ENCODE measurements around the gene LAMC1.

LAMC1 gene

DNA sequence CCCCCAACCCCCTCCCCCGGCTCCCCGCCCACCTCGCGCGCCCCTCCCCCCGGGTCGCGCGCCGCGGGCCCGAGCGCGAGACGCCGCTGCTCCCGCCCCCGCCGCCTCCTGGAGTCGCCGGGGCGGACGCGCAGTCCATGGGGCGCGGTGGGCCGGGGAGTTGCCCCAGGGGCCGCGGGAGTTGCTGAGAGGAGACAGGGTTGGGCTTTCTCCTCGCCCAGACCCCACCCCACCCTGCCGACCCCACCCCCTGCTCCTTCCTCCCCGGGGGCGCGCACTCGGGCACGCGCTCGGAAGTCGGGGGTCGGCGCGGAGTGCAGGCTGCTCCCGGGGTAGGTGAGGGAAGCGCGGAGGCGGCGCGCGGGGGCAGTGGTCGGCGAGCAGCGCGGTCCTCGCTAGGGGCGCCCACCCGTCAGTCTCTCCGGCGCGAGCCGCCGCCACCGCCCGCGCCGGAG lies at the start of gene LAMC1:
Gene LAMC1 (plus strand): TSS at position 275 of the 455 bp plus-strand sequence. CDS start 297 bp downstream, outside the sequence.
- peak; percentile 48 for DNase-seq

- no peak for DNase-seq
These were observed 48.6 kb upstream of the LAMC1 start for GRCh38 chr1:182974506-182975191.

DNA sequence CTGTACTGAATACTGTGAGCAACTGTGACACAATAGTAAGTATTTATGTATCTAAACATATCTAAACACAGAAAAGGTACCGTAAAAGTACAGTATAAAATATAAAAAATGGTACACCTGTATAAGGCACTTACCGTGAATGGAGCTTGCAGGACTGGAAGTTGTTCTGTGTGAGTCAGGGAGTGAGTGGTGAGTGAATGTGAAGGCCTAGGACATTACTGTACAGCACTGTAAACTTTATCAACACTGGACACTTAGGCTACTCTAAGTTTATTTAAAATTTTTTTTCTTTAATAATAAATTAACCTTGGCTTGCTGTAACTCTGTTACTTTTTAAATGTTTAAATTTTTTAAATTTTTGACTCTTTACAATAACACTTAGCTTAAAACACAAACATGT lies 45.7 kb upstream of the LAMC1 start:
- DNase-seq = no peak

DNA sequence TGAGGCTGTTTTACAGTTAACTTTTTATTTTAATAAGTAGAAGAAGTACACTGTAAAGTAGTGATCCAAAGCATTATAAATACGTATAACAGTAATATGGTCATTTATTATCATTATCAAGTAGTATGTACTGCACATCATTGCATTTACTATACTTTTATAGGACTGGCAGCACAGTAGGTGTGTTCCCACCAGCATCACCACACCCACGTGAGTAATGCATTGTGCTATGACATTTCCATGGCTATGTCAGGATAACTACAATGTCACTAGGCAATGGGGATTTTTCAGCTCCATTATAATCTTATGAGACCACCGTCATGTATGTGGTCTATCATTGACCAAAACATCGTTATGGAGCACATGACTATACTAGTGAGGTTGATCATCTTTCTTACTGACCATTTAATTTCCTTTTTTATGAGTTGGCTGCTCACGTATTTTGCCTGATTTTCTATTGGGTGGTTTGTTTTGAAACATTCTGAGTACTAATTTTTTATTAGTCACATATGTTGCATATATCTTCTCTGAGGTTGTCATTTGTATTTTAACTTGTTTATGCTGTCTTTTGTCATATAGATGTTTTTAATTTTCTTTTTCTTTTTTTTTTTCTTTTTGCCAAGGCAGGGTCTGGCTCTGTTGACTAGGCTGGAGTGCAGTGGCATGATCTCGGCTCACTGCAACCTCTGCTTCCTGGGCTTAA lies 44.9 kb upstream of the LAMC1 start:
- DNase-seq = no peak

- DNase-seq = no peak
These were observed 39.1 kb upstream of the LAMC1 start for GRCh38 chr1:182984138-182984537.

DNA sequence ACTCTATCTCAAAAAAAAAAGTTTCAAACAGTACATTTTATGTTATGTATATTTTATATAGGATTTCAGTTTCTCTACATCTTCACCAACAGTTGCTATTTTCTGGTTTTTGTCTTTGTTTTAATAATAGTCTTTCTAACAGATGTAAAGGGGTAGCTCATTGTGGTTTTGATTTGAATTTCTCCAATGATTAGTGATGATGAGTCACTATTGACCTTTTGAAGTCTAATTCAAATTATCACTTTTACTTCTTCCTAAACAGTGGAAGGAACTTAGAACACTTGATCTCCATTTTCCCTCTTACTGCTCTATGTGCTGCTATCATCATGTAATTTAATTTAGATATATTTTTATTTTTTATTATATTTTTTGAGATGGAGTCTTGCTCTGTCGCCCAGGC lies 38.6 kb upstream of the LAMC1 start:
- no peak for DNase-seq

GRCh38 chr1:182985876-182986275 lies 37.3 kb upstream of the LAMC1 start:
- no peak for DNase-seq

DNA sequence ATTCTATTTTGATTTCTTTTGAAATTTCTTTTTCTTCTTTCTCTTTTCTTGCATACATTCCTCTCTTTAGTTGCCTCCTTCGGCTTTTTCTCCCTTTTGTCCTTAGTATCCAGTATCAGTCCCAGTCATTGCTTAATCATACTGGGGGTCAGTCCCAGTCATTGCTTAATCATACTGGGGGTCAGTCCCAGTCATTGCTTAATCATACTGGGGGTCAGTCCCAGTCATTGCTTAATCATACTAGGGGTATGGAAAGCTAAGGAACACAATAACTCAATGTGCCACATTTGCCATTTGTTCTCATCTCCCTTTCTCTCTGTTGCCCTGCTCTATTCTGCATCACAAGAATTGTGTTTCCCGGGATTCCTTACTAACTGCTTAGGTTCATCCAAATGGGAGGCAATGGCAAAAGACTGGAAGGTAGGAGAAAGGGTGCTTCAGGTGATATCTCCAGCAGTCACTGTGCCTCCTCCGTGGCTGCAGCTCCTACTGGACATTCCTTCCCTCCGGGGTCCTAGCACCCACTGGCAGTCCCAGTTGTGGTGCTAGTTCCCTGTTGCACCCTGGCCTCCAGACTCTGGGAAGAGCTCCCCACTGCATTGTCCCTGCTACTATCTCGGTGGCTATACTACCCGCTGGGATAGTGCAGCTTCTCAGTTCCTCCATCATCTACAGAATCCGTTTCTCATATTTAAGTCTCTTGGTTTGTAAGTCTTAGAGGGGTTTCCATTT lies 32.6 kb upstream of the LAMC1 start:
- no peak for DNase-seq

DNA sequence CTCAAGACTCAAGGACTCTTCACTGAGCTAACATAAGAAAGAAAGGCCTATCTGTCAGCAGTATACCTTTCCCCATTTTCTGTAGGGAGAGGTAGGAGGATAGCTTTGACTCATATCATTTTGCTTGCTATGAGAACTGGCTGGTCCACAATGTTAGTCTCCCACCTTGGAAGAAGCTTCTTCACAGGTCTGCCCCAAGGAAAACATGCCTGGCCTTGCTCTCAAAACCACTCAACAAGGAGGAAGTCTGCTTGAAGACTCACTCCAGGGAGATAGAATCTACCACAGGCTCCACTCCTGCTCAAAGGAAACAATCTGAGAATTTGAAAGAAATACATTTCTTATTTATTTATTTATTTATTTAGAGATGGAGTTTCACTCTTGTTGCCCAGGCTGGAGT lies 29.5 kb upstream of the LAMC1 start:
- no peak for DNase-seq

DNA sequence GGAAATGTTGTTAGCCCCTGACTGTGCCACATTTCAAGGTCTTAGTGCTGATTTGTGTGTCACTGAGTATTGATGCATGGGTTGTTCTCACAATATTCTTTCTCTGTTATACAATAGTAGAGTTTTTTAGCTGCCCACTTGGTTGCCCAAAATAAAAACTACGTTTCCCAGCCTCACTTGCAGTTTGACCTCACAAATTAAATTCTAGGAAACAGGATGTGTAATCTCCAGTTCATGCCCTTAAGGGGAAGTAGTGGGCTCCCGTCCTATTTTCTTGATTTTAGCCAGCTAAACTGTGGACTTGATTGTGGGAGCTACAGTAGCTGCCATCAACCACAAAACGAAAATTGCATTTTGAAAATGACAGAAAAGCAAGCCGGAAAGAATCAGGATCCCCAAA lies 27.3 kb upstream of the LAMC1 start:
- DNase-seq = no peak

DNA sequence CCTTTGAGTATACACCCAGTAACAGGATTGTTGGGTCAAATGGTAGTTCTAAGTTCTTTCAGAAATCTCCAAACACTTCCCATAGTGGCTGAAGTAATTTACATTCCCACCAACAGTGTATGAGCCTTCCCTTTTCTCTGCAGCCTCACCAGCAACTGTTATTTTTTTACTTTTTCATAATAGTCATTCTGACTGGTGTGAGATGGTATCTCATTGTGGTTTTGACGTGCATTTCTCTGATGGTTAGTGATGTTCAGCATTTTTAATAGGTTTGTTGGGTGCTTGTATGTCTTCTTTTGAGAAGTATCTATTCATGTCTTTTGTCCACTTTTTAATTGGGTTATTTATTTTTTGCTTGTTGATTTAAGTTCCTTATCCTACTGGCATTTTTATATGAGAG lies 26.4 kb upstream of the LAMC1 start:
- DNase-seq = no peak

DNA sequence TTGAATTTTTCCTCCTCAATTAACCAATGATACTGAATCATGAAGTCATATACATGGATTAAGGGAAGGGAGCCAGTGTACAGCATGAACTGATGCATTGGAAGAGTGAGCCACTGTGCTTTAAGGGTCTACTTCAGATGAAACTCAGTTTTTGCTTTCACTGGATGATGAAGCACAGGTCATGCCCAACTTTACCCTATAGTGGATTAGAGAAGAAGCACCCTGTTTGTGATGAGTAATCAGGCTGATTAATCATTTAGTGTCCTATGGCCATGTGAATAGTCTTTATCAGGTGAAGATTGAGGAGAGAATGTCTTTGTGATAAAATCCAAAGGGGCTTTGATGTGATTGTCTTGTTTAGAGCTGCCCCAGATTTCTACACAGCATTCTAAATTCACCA lies 24.7 kb upstream of the LAMC1 start:
- DNase-seq = no peak

DNA sequence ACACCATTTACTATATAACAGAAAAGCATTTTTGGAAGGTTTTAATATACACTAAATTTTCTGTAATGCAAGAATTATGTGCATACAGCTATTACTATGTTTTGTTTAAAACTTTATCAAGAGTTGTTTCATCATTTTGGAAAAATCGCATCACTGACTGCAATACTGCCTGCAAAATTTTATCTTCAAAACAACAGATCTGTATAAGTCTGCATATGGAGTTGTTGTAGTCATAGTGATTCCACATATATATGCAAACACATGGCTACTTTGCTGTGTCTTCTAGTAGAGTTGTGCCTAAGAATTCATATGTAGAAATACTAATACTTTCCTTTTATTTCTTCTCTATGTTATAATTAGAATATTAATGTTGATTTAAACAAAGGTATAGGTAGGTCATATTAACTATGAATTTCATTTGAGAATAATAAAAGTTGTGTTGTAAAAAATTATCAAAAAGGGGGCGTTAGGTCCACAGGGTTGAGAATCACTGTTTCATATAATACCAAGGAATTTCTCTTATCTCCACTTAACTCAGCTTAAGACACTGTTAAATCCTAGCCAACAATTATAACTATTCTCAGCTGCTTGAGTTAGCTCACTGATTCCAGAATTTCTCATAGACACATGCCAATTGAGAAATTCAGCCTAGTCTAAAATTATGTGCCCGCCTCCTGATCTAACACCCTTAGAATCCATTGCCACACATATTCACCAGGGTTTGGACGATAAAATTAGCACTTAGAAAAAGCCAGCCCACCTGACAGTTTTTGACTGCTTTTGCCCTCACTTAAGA lies 22.9 kb upstream of the LAMC1 start:
- DNase-seq = no peak

DNA sequence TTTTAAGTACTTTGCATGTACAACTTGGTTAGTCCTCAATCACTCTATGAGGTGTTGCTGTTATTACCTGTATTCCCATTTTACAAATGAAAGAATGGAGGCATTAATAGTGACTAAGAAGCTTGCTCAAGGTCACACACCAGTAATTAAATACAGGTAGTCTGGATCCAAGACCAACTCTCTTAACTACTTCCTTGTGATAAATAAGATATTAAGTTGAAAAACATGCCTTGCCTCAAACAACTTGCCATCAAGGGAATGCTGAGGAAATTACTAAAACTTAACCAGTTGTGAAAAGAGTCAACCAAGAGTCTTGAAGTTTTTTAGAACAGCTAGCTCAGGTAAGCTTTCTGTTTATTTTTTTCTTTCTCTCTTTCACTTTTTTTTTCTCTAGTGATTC lies 21.0 kb upstream of the LAMC1 start:
- no peak for DNase-seq

GRCh38 chr1:183002797-183003196 lies 20.4 kb upstream of the LAMC1 start:
- DNase-seq = no peak

- no peak for DNase-seq
These were observed 20.0 kb upstream of the LAMC1 start for GRCh38 chr1:183003203-183003602.

GRCh38 chr1:183004141-183004540 lies 19.1 kb upstream of the LAMC1 start:
- no peak for DNase-seq

GRCh38 chr1:183011859-183012258 lies 11.4 kb upstream of the LAMC1 start:
- DNase-seq = no peak

GRCh38 chr1:183012301-183012994 lies 10.8 kb upstream of the LAMC1 start:
- no peak for DNase-seq

GRCh38 chr1:183019139-183019740 lies 4.0 kb upstream of the LAMC1 start:
- DNase-seq = no peak

DNA sequence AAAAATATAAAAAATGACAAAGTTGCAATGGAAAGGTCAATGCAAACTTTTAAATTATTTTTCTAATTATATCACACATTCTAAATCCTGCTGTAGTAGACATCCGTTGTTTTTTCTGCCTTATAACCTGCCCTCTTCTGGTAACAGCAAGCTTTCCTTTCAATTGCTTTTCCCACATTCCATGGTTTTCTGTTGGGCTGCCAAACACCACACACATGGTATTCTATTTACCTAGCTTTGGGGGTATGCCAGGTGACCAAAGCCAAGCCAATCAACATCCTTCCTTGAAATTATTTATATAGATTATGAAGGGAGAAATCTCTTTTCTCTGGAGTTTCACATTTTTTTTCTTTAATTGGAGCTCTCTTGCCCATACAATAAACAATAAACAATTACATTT lies 3.4 kb upstream of the LAMC1 start:
- no peak for DNase-seq

Measured in DMS 273 treated with DMSO at 0.1 percent for 48 hours (cell line).